H9 (cell line): Measurements from ENCODE around the gene TSPAN9. TPM values are rescaled to one million over a fixed set of nuclear protein-coding genes. Genes with fewer than 3 reads are reported as not detected.

Experiments used
- DNase-seq: peaks from one replicate; pipeline ENCODE4 v3.0.0-alpha.2; 2017
- H2AFZ ChIP-seq: one replicate; pipeline ENCODE4 v1.6.1; 2013; ENCODE audit warnings: mild to moderate bottlenecking, low read length, control low read depth, moderate library complexity
- H2AK5ac ChIP-seq: 2 replicates; pipeline ENCODE4 v1.6.1; 2013; ENCODE audit warnings: low read length, control low read depth, mixed read lengths; ENCODE audit not compliant: insufficient read length
- H2BK120ac ChIP-seq: one replicate; pipeline ENCODE4 v1.6.1; 2013; ENCODE audit warnings: low read depth, mild to moderate bottlenecking, low read length, control low read depth, inconsistent platforms; ENCODE audit not compliant: poor library complexity, severe bottlenecking
- H2BK12ac ChIP-seq: 2 replicates; pipeline ENCODE4 v1.6.1; 2013; ENCODE audit warnings: low read length, control low read depth, mixed read lengths, low read depth; ENCODE audit not compliant: insufficient read length
- H2BK15ac ChIP-seq: 2 replicates; pipeline ENCODE4 v1.6.1; 2013; ENCODE audit warnings: low read depth, low read length, control low read depth
- H2BK20ac ChIP-seq: one replicate; pipeline ENCODE4 v1.6.1; 2013; ENCODE audit warnings: low read depth, mild to moderate bottlenecking, low read length, control low read depth, inconsistent platforms; ENCODE audit not compliant: poor library complexity, severe bottlenecking
- H2BK5ac ChIP-seq: 2 replicates; pipeline ENCODE4 v1.6.1; 2013; ENCODE audit warnings: low read length, control low read depth, mixed read lengths; ENCODE audit not compliant: insufficient read length
- H3K14ac ChIP-seq: 2 replicates; pipeline ENCODE4 v1.6.1; 2013; ENCODE audit warnings: low read length, control low read depth; ENCODE audit not compliant: insufficient read depth
- H3K18ac ChIP-seq: 2 replicates; pipeline ENCODE4 v1.6.1; 2013; ENCODE audit warnings: low read depth, mild to moderate bottlenecking, mixed read lengths, low read length, control low read depth; ENCODE audit not compliant: insufficient read length
- H3K23ac ChIP-seq: 2 replicates; pipeline ENCODE4 v1.6.1; 2013; ENCODE audit warnings: low read length, control low read depth, mixed read lengths, low read depth; ENCODE audit not compliant: insufficient read length
- H3K23me2 ChIP-seq: 2 replicates; pipeline ENCODE4 v1.6.1; 2013; ENCODE audit warnings: low read depth, mild to moderate bottlenecking, mixed read lengths, low read length, control low read depth; ENCODE audit not compliant: insufficient read length, poor library complexity, severe bottlenecking
- H3K27ac ChIP-seq: 2 replicates; pipeline ENCODE4 v1.5.1; 2013; ENCODE audit warnings: low read length, control low read depth, mixed read lengths, low read depth; ENCODE audit not compliant: insufficient read length
- H3K27me3 ChIP-seq: 2 replicates; pipeline ENCODE4 v1.6.1; 2013; ENCODE audit warnings: low read length, control low read depth, inconsistent platforms; ENCODE audit not compliant: insufficient read depth
- H3K4ac ChIP-seq: 2 replicates; pipeline ENCODE4 v1.6.1; 2013; ENCODE audit warnings: low read depth, mild to moderate bottlenecking, control low read depth, inconsistent platforms, low read length, moderate library complexity
- H3K4me1 ChIP-seq: 2 replicates; pipeline ENCODE4 v1.6.1; 2013; ENCODE audit warnings: low read length, control low read depth, inconsistent platforms; ENCODE audit not compliant: insufficient read depth
- H3K4me2 ChIP-seq: 2 replicates; pipeline ENCODE4 v1.6.1; 2013; ENCODE audit warnings: low read length, control low read depth, mixed read lengths; ENCODE audit not compliant: insufficient read length, insufficient read depth
- H3K56ac ChIP-seq: 2 replicates; pipeline ENCODE4 v1.6.1; 2013; ENCODE audit warnings: low read depth, mild to moderate bottlenecking, mixed read lengths, low read length, control low read depth; ENCODE audit not compliant: insufficient read length
- H3K79me1 ChIP-seq: 2 replicates; pipeline ENCODE4 v1.6.1; 2013; ENCODE audit warnings: low read depth, mild to moderate bottlenecking, moderate library complexity, low read length, control low read depth, inconsistent platforms; ENCODE audit not compliant: insufficient read depth, poor library complexity, severe bottlenecking
- H3K79me2 ChIP-seq: 2 replicates; pipeline ENCODE4 v1.6.1; 2013; ENCODE audit warnings: low read length, control low read depth, inconsistent platforms; ENCODE audit not compliant: insufficient read depth
- H3K9ac ChIP-seq: 2 replicates; pipeline ENCODE4 v1.6.1; 2013; ENCODE audit warnings: low read length, control low read depth, mixed read lengths; ENCODE audit not compliant: insufficient read length; ENCODE audit errors: extremely low read depth
- H3K9me3 ChIP-seq: one replicate; pipeline ENCODE4 v1.6.1; 2013; ENCODE audit warnings: low read depth, low read length, inconsistent platforms; ENCODE audit not compliant: control insufficient read depth
- H3T11ph ChIP-seq: one replicate; pipeline ENCODE4 v1.6.1; 2013; ENCODE audit warnings: mild to moderate bottlenecking, low read length, control low read depth, inconsistent platforms
- H4K20me1 ChIP-seq: one replicate; pipeline ENCODE4 v1.6.1; 2013; ENCODE audit not compliant: control insufficient read depth, insufficient read length, insufficient read depth
- H4K5ac ChIP-seq: 2 replicates; pipeline ENCODE4 v1.6.1; 2013; ENCODE audit warnings: low read depth, mild to moderate bottlenecking, mixed read lengths, low read length, control low read depth; ENCODE audit not compliant: insufficient read length
- H4K8ac ChIP-seq: replicated peaks from 2 replicates; pipeline ENCODE4 v1.6.1; 2013; ENCODE audit warnings: low read length, control low read depth, mixed read lengths, low read depth; ENCODE audit not compliant: insufficient read length
- H4K91ac ChIP-seq: 2 replicates; pipeline ENCODE4 v1.6.1; 2013; ENCODE audit warnings: low read depth, mild to moderate bottlenecking, moderate library complexity, mixed read lengths, low read length, control low read depth; ENCODE audit not compliant: insufficient read length
- H3K27ac Mint-ChIP-seq, 3 experiments: 2 replicates in 2 of 3; 3 replicates in 1 of 3; pipeline ENCODE4 v1.8.0; 2020 to 2021; ENCODE audit warnings: mixed read lengths in 3 of 3, mild to moderate bottlenecking in 1 of 3, moderate library complexity in 1 of 3
- H3K27me3 Mint-ChIP-seq: 2 replicates; pipeline ENCODE4 v1.8.0; 2021; ENCODE audit warnings: low read depth, mild to moderate bottlenecking, moderate library complexity, mixed read lengths
- H3K36me3 Mint-ChIP-seq, 3 experiments: 2 replicates in 2 of 3; 3 replicates in 1 of 3; pipeline ENCODE4 v1.8.0; 2020 to 2021; ENCODE audit warnings: low read depth in 3 of 3, mixed read lengths in 3 of 3; ENCODE audit not compliant: insufficient read depth in 1 of 3
- H3K4me1 Mint-ChIP-seq, 2 experiments: 2 replicates each; pipeline ENCODE4 v1.8.0; 2020; ENCODE audit warnings: mixed read lengths in 2 of 2
- H3K4me3 Mint-ChIP-seq, 2 experiments: 2 replicates in 1 of 2; 3 replicates in 1 of 2; pipeline ENCODE4 v1.8.0; 2020 to 2021; ENCODE audit warnings: mild to moderate bottlenecking in 2 of 2, mixed read lengths in 2 of 2, moderate library complexity in 1 of 2
- H3K9me3 Mint-ChIP-seq, 2 experiments: 2 replicates in 1 of 2; 3 replicates in 1 of 2; pipeline ENCODE4 v1.8.0; 2020; ENCODE audit warnings: mild to moderate bottlenecking in 2 of 2, mixed read lengths in 2 of 2, moderate library complexity in 1 of 2
- CTCF ChIP-seq: fragments of 200-600 bp; sonication (generic); conservative IDR thresholded peaks from 3 replicates; pipeline ENCODE4 v1.8.0; 2021; ENCODE audit warnings: antibody characterized with exemption, mild to moderate bottlenecking
- WGBS: extraction: QIAGEN DNeasy Blood & Tissue Kit; methylation state at CpG from one replicate; pipeline ENCODE4 v1.1.7; 2013; ENCODE audit warnings: missing lambda C conversion rate, low lambda C conversion rate, mixed read lengths; ENCODE audit not compliant: insufficient read length; ENCODE audit errors: extremely low coverage; 5-methylcytosine and 5-hydroxymethylcytosine counted together
- total RNA-seq: library from RNA; stranded (reverse); gene quantifications from 2 replicates; pipeline ENCODE4 v1.2.1, GENCODE V29; 2021

TSPAN9 gene
- total RNA-seq, 1 experiment from 2014 or later = 19.0 TPM

GRCh38 chr12:3107954-3108353, 30.8 kb downstream of the TSPAN9 start:
- Histone ChIP-seq H3K9ac (no peak overlapping the region), H3K27ac (no peak overlapping the region), H2AK5ac (no peak overlapping the region), H2BK12ac (no peak overlapping the region), H3K23ac (no peak overlapping the region), H3K4ac (no peak overlapping the region), H3K4me1 (no peaks in the 10 kb centered on the region), H3K79me2 (no peaks in the 10 kb centered on the region), H2BK5ac (no peak overlapping the region), H2AFZ (no peak overlapping the region), H2BK120ac (no peak overlapping the region), H3K9me3 (no peaks in the 10 kb centered on the region), H3K56ac (no peak overlapping the region), H3K27me3 (no peaks in the 10 kb centered on the region), H2BK15ac (no peak overlapping the region), H3K18ac (no peak overlapping the region), H3K23me2 (no peaks in the 10 kb centered on the region), H3K79me1 (no peaks in the 10 kb centered on the region), H2BK20ac (no peak overlapping the region), H3T11ph (no peak overlapping the region), H3K14ac (no peak overlapping the region), H4K5ac (no peak overlapping the region), H4K8ac (no peak overlapping the region), H4K91ac (no peak overlapping the region), H4K20me1 (peaks cover 3% of the 10 kb centered on the region), H3K4me2 (no peak overlapping the region)
- peaks cover 23 to 33% of the 10 kb centered on the region in 2 experiments for H3K4me1 Mint-ChIP-seq
- TF ChIP-seq CTCF = no peak
- H3K27ac Mint-ChIP-seq = no peak overlapping the region
- no peak overlapping the region for H3K4me3 Mint-ChIP-seq
- no peaks in the 10 kb centered on the region for H3K9me3 Mint-ChIP-seq
- no peak for DNase-seq
- H3K27me3 Mint-ChIP-seq = no peaks in the 10 kb centered on the region
- H3K36me3 Mint-ChIP-seq = peaks cover 0 to under 1% (median 0%) of the 10 kb centered on the region in 3 experiments; a peak in 1 of 7 replicates
- WGBS = no CpG with 5 or more reads among the region's 3 CpGs
